ENCODE results near the gene MBLAC1. TPM values are rescaled to one million over a fixed set of nuclear protein-coding genes. Genes with fewer than 3 reads are reported as not detected.
A peak's percentile ranks its signal among the peaks of the same experiment; 100 is the strongest.

Gene MBLAC1
- total RNA-seq, 2 donors from 2014 or later: 2.1 to 5.3 TPM

DNA sequence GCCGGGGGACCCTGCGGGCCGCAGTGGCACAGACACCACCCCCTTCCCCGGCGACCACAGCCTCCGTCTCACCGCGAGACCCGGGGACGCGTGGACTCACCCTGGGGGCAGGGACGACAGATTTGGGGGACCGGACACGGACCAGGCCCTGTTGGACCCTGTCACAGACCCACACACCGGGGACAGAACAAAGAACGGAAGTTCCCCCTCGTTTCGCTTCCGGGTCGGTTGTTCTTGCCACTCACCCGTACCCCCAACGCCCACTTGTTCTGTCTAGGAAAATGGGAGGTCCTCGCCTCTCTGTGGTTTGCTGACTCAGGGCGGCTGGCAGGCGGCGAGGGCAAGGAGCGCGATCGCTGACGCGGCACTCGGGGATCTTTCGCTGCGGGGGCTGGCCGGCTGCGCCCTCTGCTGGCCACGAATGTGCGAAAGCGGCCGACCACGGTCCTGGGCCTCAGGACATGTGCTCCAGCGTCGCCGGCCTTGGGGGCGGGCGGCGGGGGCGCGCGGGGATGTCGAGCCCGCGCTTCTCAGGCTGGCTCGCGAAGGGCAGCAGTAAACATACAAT lies 45.1 kb upstream of the MBLAC1 start, which contains the start of gene ZNF3:
Gene ZNF3 (minus strand): TSS at position 189 of the 568 bp plus-strand sequence. CDS start 4,366 bp downstream, outside the sequence.
- WGBS, 2 donors: 0 to 1% methylated on average over 12 to 48 of the region's 55 CpGs

DNA sequence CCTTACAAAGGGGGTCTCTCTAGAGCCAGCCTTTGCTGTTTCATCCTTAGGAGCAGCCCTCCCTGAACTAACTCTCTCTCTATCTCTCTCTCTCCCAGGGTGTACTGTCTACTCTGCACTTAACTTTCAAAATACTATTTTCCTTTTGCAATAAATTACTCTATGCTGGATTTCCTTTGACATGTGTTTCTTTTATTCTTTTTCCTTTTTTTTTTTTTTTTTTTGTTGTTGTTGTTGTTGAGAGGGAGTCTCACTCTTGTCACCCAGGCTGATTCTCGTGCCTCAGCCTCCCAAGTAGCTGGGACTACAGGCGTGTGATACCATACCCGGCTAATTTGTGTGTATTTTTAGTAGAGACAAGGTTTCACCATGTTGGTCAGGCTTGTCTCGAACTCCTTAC lies 43.8 kb upstream of the MBLAC1 start:
- no peak for DNase-seq
- H3K36me3 ChIP-seq (replicated peaks in 1 of 2; ENCODE audit: insufficient read depth in 1 of 2, low read depth in 2 of 2): no peaks in the 10 kb centered on the region
- no peak for ATAC-seq
- no peak overlapping the region for H3K4me3 ChIP-seq
- TF ChIP-seq POLR2A (IDR thresholded peaks at IDR 0.05): no peak
- TF ChIP-seq, protein P1, sequence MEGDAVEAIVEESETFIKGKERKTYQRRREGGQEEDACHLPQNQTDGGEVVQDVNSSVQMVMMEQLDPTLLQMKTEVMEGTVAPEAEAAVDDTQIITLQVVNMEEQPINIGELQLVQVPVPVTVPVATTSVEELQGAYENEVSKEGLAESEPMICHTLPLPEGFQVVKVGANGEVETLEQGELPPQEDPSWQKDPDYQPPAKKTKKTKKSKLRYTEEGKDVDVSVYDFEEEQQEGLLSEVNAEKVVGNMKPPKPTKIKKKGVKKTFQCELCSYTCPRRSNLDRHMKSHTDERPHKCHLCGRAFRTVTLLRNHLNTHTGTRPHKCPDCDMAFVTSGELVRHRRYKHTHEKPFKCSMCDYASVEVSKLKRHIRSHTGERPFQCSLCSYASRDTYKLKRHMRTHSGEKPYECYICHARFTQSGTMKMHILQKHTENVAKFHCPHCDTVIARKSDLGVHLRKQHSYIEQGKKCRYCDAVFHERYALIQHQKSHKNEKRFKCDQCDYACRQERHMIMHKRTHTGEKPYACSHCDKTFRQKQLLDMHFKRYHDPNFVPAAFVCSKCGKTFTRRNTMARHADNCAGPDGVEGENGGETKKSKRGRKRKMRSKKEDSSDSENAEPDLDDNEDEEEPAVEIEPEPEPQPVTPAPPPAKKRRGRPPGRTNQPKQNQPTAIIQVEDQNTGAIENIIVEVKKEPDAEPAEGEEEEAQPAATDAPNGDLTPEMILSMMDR (IDR thresholded peaks at IDR 0.05): no peak
- peak overlapping the region; percentile 12 to 92 (median 85) for H3K27ac ChIP-seq
- no peaks in the 10 kb centered on the region for H3K27me3 ChIP-seq
- intact Hi-C loops (cut with DNase I): no loop called here
- no peaks in the 10 kb centered on the region for H3K9me3 ChIP-seq
- WGBS, 2 donors: 63 to 66% methylated on average over 4 of the region's 4 CpGs
- H3K4me1 ChIP-seq: peaks cover 39% of the 10 kb centered on the region

More for the DNA sequence above, 45.1 kb upstream of the MBLAC1 start, which contains the start of gene ZNF3:
- peak; percentile 61 to 89 (median 87) for TF ChIP-seq POLR2A (IDR thresholded peaks at IDR 0.05)
- TF ChIP-seq, protein P1 (IDR thresholded peaks at IDR 0.05): peak; percentile 94 to 99 (median 96)
- peaks cover 0 to 6% of the 10 kb centered on the region in 2 donors for H3K36me3 ChIP-seq (replicated peaks in 1 of 2; ENCODE audit: insufficient read depth in 1 of 2, low read depth in 2 of 2)
- peaks cover 37% of the 10 kb centered on the region for H3K4me1 ChIP-seq
- intact Hi-C loops (cut with DNase I): no loop called here
- peak within 1 kb of the TSS; percentile 65 to 92 (median 85) for H3K27ac ChIP-seq
- DNase-seq (peak; percentile 98 to 99 (median 98)), ATAC-seq (peak; percentile 96)
- no peaks in the 10 kb centered on the region for H3K9me3 ChIP-seq
- H3K27me3 ChIP-seq: no peaks in the 10 kb centered on the region
- peak within 1 kb of the TSS; percentile 68 to 88 for H3K4me3 ChIP-seq

DNA sequence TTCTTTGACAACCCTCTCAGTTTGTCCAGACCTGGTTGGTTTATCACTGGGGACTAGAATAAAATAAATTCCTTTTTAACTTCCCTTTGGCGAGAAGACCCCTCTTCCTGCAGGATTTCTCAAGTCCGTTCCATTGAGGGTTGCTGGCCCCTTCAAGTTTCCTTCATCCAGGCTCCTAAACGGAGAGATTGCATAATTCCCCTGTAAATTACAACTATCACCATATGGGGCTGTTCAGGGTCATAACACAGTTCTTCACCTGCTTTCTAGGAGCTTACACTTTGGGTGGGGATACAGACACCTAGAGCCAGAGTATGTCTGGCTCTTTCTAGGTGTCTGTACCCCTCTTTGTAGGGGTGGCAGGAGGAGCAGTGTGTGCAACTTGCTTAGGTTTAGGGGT lies 41.3 kb upstream of the MBLAC1 start:
- no peak for ATAC-seq
- DNase-seq: no peak
- Histone ChIP-seq H3K9me3 (no peaks in the 10 kb centered on the region), H3K36me3 (replicated peaks in 1 of 2; ENCODE audit: insufficient read depth in 1 of 2, low read depth in 2 of 2) (no peaks in the 10 kb centered on the region), H3K27ac (no peak overlapping the region), H3K27me3 (no peaks in the 10 kb centered on the region), H3K4me3 (no peak overlapping the region), H3K4me1 (peaks cover 36% of the 10 kb centered on the region)
- intact Hi-C loops (cut with DNase I): no loop called here
- TF ChIP-seq, protein P1 (IDR thresholded peaks at IDR 0.05): no peak
- no peak for TF ChIP-seq POLR2A (IDR thresholded peaks at IDR 0.05)
- WGBS, 2 donors: 55 to 64% methylated on average over 3 of the region's 3 CpGs

DNA sequence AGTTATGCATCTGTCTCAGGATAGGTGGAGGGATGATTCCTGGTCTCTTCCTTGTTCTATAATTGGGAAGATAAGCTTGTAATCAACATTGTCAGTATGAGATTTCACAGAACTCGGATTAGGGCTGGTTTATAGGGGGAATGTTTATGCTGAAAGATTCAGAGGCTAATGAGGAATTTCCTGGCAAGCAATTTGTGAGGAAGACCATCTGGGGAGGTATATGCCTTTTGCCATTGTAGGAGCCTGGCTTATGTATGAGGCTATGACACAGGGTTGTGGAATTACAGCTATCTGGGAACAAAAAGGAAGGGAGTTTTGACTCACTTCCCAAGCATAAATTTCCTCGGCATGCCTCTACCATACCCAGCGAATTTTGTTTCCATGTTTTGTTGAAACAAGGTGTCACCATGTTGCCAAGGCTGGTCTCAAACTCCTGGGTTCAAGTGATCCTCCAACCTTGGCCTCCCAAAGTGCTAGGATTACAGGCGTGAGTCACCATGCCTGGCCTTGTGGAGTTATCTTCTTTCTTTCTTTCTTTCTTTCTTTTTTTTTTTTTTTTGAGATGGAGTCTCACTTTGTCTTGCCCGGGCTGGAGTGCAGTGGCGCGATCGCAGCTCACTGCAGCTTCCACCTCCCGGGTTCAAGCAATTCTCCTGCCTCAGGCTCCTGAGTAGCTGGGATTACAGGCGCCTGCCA lies 39.6 kb upstream of the MBLAC1 start:
- no peaks in the 10 kb centered on the region for H3K27me3 ChIP-seq
- peaks cover 28% of the 10 kb centered on the region for H3K4me1 ChIP-seq
- H3K4me3 ChIP-seq: no peak overlapping the region
- peaks cover 0 to 5% of the 10 kb centered on the region in 2 donors for H3K36me3 ChIP-seq (replicated peaks in 1 of 2; ENCODE audit: insufficient read depth in 1 of 2, low read depth in 2 of 2)
- TF ChIP-seq, protein P1 (IDR thresholded peaks at IDR 0.05): no peak
- no peak for TF ChIP-seq POLR2A (IDR thresholded peaks at IDR 0.05)
- 76 to 82% methylated on average over 10 of the region's 10 CpGs for WGBS, 2 donors
- DNase-seq (no peak), ATAC-seq (no peak)
- no peaks in the 10 kb centered on the region for H3K9me3 ChIP-seq
- no peak overlapping the region for H3K27ac ChIP-seq
- intact Hi-C loops (cut with DNase I): no loop called here
